ENCODE results near the gene VPS13A.
A peak's percentile ranks its signal among the peaks of the same experiment; 100 is the strongest.

The VPS13A gene

DNA sequence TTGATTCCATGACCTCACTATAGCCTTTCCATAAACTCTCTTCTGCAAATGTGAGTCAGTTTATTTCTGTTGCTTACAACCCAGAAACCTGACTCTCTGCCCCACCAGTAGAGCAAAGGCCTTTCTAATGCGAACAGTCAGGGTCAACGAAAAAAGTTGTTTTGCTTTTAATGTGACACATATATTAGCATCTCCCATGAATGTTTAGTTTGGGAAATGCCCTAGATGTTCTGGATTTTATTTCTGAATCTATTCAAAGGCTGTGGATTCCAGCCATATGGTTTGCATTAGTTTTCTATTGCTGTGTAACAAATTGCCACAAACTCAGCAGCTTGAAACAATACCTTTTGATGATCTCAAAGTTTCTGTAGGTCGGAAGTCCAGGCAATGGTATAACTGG lies 277.3 kb downstream of the VPS13A start:
- no peak overlapping the region for H3K4me3 Mint-ChIP-seq
- H3K27ac Mint-ChIP-seq = no peak overlapping the region
- CTCF ChIA-PET = interaction anchor here (0.7 to 10.3 kb wide), 9 partner anchors 11 to 297 kb away, joined by 3 to 167 read pairs (median 30); no protein-coding TSS in a partner anchor
- no peaks in the 10 kb centered on the region for H3K36me3 Mint-ChIP-seq
- H3K27me3 Mint-ChIP-seq = no peaks in the 10 kb centered on the region
- H3K4me1 Mint-ChIP-seq = peaks cover 17% of the 10 kb centered on the region
- no peaks in the 10 kb centered on the region for H3K9me3 Mint-ChIP-seq
- DNase-seq = no peak

DNA sequence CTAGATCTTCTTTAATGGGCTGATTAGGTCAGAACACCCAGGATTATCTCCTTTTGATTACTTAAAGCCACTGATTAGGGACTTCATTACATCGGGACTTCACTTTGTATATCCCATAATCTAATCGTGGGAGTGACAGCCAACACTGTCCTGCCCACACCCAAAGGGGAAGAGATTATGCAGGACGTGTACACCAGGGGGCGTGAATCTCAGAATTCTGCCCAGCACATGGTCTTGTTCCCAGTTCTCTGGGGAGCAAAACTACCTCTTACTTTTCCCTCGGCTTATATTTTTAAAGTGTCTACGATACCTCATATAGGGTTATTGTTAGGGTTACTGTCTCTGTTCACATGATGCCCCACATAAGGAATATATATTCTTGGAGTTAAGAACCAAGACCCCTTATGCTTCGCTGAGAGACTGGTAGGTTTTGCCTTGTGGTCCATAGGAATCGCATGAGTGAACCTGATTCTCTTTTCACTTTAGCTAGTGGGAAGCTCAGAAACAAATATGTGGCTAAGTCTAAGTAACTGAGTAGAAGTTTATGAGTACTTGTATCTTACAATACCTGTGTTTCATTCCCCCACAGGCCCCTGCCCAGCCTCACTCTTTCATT lies 278.1 kb downstream of the VPS13A start:
- Mint-ChIP-seq H3K27me3 (peaks cover 4% of the 10 kb centered on the region), H3K4me1 (peaks cover 17% of the 10 kb centered on the region), H3K9me3 (no peaks in the 10 kb centered on the region), H3K27ac (no peak overlapping the region), H3K4me3 (no peak overlapping the region), H3K36me3 (no peaks in the 10 kb centered on the region)
- peak; percentile 57 for DNase-seq
- CTCF ChIA-PET = interaction anchor here (1.1 to 10.3 kb wide), 12 partner anchors 12 to 755 kb away, joined by 3 to 167 read pairs (median 17); no protein-coding TSS in a partner anchor

DNA sequence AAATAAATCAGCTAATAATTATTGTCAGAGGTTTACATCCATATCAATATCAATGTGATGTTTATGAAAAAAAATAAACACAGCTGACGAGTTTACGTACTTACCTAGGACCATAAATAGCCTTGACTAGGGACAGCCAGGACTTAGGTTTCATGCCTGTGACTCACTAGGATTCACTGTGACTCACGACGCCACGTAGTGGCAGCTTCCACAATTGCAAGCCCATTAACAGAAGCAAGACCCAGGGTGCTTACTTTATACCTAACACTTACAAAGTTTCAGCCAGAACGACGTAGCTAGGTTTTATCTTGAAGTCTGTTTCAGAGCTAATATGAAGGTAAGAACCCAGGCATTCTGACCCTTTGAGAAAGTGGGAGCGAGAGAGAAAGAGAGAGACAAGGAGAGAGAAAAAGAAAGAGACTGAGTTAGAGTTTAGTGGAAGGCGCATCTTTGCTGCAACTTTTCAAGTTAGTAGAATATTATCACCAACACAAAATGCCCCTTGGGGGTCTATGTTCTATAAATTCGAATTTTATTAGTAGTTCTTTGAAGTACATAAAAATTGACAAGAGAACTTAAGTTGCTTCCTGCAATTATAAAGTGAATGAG lies 279.6 kb downstream of the VPS13A start:
- peak; percentile 88 for DNase-seq
- Mint-ChIP-seq H3K9me3 (no peaks in the 10 kb centered on the region), H3K27ac (no peak overlapping the region), H3K27me3 (peaks cover 5% of the 10 kb centered on the region), H3K36me3 (no peaks in the 10 kb centered on the region), H3K4me3 (no peak overlapping the region), H3K4me1 (peaks cover 17% of the 10 kb centered on the region)
- CTCF ChIA-PET = interaction anchor here (0.7 to 10.3 kb wide), 25 partner anchors 10 to 801 kb away, joined by 3 to 167 read pairs (median 6); no protein-coding TSS in a partner anchor

DNA sequence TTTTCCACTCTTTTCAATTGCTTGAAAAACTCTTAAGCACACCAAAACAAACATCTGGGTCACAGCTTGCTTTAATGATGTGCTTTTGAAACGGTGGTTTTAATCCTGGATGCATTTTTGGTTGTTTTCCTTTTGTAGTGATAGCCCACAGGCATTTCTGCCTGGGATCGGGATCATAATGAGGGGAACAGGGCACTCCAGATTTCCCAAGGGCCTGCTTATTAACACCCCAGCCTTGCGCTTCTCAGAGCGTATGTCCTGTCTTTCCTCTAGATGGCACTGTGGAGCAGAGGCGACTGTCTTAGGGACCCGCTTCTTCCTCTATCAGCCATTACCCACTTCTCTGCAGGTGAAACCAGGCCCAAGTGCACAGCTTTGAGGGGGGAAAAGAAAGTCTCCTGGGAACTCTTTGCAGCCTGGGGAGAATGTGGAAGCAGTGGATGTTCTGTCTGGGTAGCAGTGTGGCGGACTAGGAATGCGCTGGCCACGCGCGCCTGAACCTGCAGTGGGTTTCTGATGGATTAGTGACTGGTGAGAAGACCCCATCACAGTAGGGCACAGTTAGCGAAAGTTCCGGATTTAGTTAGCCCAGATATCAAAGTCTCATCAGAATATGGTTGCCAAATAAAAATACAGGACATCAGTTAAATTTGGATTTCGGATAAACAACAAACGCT lies 280.7 kb downstream of the VPS13A start:
- H3K36me3 Mint-ChIP-seq = no peaks in the 10 kb centered on the region
- H3K27me3 Mint-ChIP-seq = peaks cover 10% of the 10 kb centered on the region
- CTCF ChIA-PET = interaction anchor here (0.7 to 10.3 kb wide), 16 partner anchors 9 to 661 kb away, joined by 4 to 167 read pairs (median 14); no protein-coding TSS in a partner anchor
- peaks cover 17% of the 10 kb centered on the region for H3K4me1 Mint-ChIP-seq
- H3K27ac Mint-ChIP-seq = no peak overlapping the region
- no peaks in the 10 kb centered on the region for H3K9me3 Mint-ChIP-seq
- peak; percentile 74 for DNase-seq
- no peak overlapping the region for H3K4me3 Mint-ChIP-seq

DNA sequence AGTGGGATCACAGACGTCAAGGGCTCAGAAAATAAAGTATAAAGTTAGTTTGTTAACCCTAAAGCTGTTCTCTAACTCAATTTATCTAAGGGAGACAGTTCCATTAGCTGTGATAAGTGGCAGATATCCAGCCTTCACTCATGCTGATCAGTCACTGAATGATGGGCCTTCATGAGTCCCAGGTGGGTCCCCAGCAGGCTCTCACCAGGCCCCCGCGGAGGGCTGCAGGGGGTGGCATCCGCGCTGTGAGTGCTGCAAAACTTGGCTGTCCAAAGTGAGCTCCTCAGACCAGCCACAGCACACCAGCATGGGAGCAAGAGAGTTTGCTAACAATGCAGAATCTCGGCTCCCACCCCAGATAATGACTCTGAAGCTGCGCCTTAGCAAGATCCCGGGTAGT lies 283.6 kb downstream of the VPS13A start:
- H3K27me3 Mint-ChIP-seq = peaks cover 10% of the 10 kb centered on the region
- H3K4me1 Mint-ChIP-seq = peaks cover 7% of the 10 kb centered on the region
- no peak for DNase-seq
- CTCF ChIA-PET = interaction anchor here (0.9 to 10.2 kb wide), 5 partner anchors 11 to 27 kb away, joined by 3 to 167 read pairs (median 3); no protein-coding TSS in a partner anchor
- H3K36me3 Mint-ChIP-seq = no peaks in the 10 kb centered on the region
- no peak overlapping the region for H3K4me3 Mint-ChIP-seq
- H3K27ac Mint-ChIP-seq = no peak overlapping the region
- H3K9me3 Mint-ChIP-seq = no peaks in the 10 kb centered on the region

DNA sequence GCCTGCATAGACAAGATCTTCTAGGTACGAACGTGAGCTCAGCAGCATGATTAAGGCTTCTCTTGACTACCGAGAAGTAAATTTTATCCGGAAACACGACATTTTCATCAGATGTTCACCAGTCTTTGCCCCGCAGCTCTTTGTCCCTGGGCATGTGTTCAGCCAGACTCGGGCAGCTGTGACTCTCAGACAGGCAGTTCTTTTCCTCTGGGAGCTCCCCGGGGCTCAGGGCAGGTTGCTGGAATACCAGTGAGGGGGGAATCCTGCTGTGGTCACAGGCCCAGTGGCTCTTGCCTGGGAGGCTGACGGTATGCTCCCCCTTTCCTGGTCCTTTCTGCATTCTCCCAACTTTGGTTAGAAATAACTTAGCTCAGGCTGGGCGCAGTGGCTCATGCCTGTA lies 284.7 kb downstream of the VPS13A start:
- H3K36me3 Mint-ChIP-seq = no peaks in the 10 kb centered on the region
- CTCF ChIA-PET = interaction anchor here (1.1 to 10.2 kb wide), 3 partner anchors 14 to 289 kb away, joined by 3 to 167 read pairs (median 4); no protein-coding TSS in a partner anchor

DNA sequence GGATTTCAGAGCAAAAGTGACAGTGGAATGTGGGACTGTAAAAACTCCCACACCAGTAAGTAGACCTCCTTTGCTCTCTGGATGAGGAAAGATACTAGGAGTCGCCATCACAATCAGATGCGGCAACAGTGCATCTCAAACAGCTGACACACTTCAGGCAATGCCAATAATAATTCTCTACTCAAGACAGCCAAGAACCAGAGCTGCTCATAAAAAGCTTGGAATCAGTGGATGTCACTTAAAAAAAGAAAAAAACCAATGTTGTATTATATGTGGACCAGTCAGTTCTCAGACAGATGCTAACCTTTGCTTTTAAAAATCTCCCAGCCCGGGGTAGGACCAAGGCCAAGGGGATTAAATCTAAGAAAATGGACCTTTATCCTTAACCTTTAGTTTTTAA lies 285.8 kb downstream of the VPS13A start:
- no peaks in the 10 kb centered on the region for H3K36me3 Mint-ChIP-seq
- CTCF ChIA-PET = interaction anchor here (1.2 to 1.5 kb wide), 2 partner anchors 9 to 288 kb away, joined by 4 read pairs; no protein-coding TSS in a partner anchor

More for the DNA sequence above, 284.7 kb downstream of the VPS13A start:
- peaks cover 5% of the 10 kb centered on the region for H3K4me1 Mint-ChIP-seq
- peaks cover 17% of the 10 kb centered on the region for H3K27me3 Mint-ChIP-seq
- H3K4me3 Mint-ChIP-seq = no peak overlapping the region
- no peak overlapping the region for H3K27ac Mint-ChIP-seq
- H3K9me3 Mint-ChIP-seq = no peaks in the 10 kb centered on the region
- DNase-seq = no peak

DNA sequence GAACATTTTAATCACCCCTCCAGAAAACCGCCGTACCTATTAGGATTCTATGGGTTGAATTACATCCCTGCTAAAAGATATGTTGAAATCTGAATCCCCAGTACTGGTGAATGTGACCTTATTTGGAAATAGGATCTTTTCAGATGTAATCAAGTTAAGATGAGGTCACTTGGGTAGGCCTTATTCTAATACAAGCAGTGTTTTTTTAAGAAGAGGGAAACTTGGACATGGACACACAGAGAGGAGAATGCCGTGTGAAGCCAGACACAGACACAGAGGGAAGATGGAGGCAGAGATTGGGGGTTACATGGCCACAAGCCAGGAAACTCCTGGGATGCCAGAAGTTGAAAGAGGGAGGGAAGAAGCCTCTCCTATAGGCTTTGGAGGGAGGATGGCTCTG lies 287.3 kb downstream of the VPS13A start:
- CTCF ChIA-PET = interaction anchor here (5.0 kb wide), 1 partner anchor 9 kb away, joined by 67 read pairs; no protein-coding TSS in a partner anchor
- Mint-ChIP-seq H3K4me3 (no peak overlapping the region), H3K9me3 (no peaks in the 10 kb centered on the region), H3K27ac (no peak overlapping the region), H3K4me1 (no peaks in the 10 kb centered on the region), H3K27me3 (peaks cover 27% of the 10 kb centered on the region), H3K36me3 (no peaks in the 10 kb centered on the region)
- no peak for DNase-seq

More for the DNA sequence above, 285.8 kb downstream of the VPS13A start:
- Mint-ChIP-seq H3K27ac (no peak overlapping the region), H3K4me3 (no peak overlapping the region), H3K27me3 (peaks cover 22% of the 10 kb centered on the region), H3K9me3 (no peaks in the 10 kb centered on the region), H3K4me1 (peaks cover 1% of the 10 kb centered on the region)
- no peak for DNase-seq

DNA sequence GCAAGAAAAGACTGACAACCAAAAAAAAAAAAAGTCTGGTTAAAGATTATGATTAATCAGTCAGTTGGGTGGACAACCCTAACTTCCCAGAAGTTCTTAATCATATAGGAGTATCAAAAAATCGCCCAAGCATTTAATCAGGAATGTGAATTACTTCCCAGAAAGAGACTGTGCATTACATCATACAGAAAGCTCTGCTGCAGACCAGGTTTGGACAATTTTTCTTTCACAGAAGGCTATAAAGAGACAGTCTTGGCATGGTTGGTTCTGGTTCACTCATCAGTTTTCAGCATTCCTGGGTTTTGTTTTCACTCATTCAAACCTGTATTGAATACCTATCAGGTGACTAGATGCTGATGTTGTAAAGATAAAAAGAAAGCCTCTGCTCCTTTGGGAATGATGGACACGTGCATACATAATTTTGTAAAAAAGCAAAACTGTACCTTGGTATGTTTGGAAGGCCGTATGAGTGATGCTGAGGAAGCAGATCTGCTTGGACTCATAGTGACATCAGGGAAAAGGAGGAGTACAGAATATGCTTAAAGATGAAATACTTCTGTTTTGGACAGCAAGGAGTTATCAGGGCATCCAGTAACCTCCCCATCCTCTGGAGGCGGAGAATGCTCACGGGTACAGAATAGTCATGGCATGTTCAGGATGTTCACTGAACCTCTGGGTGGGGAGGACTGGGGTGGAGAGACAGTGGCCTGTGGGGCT lies 292.3 kb downstream of the VPS13A start:
- Mint-ChIP-seq H3K4me3 (no peak overlapping the region), H3K9me3 (no peaks in the 10 kb centered on the region), H3K27me3 (peaks cover 17% of the 10 kb centered on the region), H3K4me1 (peaks cover 5% of the 10 kb centered on the region), H3K36me3 (no peaks in the 10 kb centered on the region), H3K27ac (no peak overlapping the region)
- DNase-seq = no peak
- CTCF ChIA-PET = interaction anchor here (0.6 to 5.0 kb wide), 3 partner anchors 12 to 223 kb away, joined by 3 to 67 read pairs (median 30); no protein-coding TSS in a partner anchor

Data from activated naive CD4-positive, alpha-beta T cell treated with anti-CD3 and anti-CD28 coated beads, Interleukin-2, amount 10 ng/mL, durations not matched to agents 7 days and 5 days (primary cell).